ENCODE data around the gene THNSL1.

THNSL1 gene

DNA sequence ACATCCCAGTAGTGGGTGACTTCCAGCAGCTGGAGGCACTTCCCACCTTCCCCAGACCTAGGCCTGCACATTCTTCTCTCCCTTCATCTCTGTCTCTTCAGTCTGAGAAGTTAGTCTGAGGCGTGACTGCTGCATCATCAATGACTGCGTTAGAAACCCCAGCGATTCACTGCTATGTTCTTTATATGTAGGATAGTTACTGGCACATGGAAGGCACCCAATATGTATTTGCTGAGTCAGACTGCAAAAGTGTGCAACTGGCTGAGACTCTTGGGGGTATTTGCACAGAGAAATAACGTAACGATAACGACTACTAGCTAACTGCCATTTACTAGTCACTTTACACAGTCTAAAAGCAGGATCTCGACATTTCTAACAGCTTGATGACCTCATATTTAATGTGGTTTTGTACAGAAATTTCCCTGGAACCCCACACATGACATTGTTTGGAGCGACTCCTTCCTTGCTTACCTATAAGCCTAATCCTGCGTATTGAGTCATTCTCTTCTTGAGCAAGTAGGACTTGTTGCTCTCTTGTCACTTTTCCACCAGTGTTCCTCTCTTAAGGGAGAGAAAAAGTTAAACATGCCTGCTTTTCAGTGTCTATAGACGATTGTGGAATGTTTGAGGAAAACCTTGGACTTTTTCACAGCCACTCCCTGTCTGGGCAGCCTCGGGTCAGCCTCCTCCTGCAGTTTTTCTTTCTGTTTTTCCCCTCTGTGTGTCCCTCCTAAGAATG lies 45.5 kb downstream of the THNSL1 start:
- no peak for DNase-seq

DNA sequence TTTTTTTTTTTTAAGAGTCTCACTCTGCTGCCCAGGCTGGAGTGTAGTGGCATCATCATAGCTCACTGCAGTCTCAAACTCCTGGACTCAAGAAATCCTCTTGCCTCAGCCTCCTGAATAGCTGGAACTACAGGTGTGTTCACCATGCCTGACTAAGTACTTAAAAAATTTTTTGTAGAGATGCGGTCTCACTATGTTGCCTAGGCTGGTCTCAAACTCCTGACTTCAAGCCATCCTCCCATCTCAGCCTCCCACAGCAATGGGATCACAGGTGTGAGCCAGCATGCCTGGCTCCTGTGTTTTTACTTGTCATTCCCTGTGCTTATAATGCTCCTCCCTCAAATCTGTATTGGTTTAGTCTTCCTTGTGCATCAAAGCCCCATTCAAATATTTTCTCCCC lies 46.7 kb downstream of the THNSL1 start:
- DNase-seq: no peak

- no peak for DNase-seq
Observed at GRCh38 chr10:25063644-25064043, 47.2 kb downstream of the THNSL1 start.

DNA sequence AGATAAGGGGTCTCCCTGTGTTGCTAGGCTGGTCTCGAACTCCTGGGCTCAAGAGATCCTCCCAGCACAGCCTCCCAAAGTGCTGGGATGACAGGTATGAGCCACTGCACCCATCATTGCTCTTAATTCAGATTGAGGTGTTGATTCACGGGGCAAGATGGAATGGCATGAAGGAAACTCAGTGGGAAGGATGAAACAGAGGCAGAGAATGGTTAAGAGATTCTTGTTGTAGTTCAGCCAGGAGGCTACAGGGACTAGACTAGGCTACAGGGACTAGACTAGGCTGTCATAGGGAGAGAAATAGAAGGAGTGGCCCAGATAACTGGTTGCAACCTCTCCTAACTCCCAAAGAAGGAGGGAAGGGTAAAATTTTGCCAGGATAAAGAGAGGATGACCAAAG lies 48.0 kb downstream of the THNSL1 start:
- no peak for DNase-seq

DNA sequence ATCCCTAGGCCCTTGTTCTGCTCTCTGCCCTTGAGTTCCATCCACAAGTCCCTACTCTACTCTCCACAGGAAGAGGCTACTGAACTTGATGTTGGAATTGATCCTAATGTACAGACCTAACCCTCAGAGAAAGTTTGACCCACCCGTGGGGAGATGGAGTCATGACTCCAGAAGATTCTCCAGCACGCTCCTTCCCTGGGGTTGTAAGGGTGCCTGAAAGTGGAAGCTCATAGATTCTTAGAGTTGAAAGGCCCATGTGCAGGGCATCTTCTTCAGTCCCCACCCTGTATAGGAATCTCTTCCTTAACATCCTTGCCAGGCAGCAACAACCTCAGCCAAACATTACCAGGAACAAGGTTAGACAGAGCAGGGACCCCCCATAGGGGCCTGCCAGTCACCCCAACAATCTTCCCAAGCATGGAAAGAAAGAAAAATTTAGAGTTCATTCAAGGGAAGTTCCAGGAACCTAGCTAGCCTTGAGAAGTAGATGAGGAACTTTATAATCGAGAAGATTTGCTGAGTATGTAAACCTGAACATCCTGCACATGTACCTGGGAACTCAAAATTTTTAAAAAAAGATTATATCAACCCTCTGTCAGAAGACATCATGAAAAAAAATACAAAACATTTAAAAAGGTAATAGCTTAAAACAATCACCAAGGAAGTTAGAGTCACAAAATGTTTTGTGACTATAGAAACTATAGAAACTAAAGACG lies 49.5 kb downstream of the THNSL1 start:
- DNase-seq: no peak

DNA sequence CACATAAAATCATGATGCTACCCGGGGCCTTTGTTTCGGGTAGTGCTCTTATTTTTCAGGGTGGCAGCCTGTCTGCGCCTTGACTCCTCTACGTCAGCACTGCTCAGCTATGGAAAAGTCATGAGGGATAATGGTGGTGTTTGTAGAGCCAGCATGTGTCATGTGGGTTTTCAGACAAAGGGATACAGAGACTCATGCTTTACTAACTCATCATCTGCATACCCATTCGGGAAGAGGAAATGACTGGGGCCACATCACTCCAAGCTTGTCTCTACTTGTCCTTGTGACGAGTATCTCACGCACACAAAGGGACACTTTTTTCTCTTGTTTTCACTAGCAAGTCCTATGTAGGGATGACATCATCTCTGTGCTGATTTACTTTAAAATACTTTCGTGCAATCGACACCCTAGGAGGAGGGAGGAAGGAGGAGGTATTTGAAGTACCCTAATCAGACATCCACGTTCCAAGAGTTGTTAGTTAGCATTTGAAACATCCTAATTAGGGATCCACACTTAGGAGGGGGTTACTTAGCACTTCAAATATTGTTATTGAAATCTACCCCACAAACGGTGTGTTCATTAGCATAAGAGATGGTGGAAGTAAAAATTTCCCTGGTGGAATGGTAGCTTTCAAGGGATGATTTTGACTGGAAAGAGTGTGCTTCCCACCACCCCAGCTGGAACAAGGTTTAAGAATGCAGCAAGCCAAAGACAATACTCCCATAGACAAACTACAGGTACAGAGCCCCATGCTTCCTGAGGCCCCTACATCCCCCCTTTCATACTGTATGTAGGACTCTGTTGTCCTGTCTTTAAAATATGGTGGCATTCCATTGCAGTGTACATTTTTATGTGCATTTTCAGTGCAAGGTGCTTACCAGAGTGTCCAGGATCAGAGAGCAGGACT lies 52.0 kb downstream of the THNSL1 start:
- DNase-seq: peak in 1 of 2 experiments; percentile 35

DNA sequence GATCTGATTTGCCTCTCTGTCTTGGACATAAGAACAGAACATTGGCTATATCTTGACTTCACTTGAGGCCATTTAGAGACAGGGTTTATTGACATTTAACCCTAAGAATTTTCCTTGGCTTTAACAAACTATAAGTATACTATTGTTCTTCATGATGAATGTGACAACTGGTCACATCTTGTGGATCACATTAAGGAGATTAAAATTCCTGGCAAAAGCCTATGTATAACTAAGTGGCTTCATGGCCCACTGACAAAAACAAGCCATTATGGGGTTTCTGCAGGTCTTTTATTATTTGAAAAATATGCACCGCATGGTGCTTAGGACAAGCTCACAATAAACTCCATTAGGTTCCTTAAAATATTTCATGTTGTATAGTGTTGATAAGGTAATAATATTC lies 54.8 kb downstream of the THNSL1 start:
- DNase-seq: no peak

DNA sequence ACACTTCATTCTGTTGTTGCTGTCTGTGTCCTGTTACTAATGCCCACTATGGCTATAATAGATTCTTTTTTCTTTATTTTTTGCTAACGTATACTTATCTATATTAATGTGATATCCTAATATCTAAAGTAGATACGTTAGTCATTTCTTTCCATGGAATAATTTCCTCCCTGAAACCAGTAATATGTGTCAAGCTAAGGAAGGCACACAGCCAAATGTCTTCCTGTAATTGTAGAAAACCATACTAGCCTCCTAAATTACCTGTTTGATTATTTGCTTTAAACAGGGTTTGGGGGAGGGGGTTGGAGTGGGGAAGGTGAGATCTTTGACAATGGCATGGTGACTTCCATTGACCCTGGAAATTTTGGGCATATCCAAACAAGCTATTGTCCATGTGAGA lies 56.4 kb downstream of the THNSL1 start:
- DNase-seq: no peak

DNA sequence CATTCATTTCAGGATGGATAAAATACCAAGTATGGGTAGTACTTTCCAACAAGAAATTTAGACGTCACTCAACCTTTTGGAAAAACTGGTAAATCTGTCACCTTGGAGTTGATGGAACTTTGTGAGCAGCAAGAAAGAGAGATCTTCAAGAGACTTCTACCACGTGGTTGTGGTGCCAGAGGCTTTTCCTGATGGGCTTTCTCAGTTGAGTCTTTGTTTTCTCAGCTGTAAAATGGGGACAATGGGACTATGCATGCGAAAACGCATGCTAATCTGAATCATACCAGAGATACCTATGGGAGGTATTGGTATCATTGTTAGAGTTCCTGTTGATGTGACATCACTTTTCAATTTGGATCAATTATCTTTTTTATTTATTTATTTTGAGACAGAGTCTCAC lies 59.4 kb downstream of the THNSL1 start:
- no peak for DNase-seq
